OCI-LY1 (cell line): ENCODE data around the gene SRD5A1.

Source experiments
- H2AFZ ChIP-seq: fragments of 200-600 bp; sonication (generic), shearing (Covaris generic); 2 replicates; pipeline ENCODE4 v1.6.0; 2014; ENCODE audit warnings: antibody characterized with exemption, mild to moderate bottlenecking, low read length
- H3F3A ChIP-seq: fragments of 200-600 bp; sonication (generic), shearing (Covaris generic); 2 replicates; pipeline ENCODE4 v1.6.0; 2014; ENCODE audit warnings: mild to moderate bottlenecking, antibody characterized with exemption, low read length, moderate library complexity; ENCODE audit not compliant: insufficient read depth
- H3K27ac ChIP-seq: fragments of 200-600 bp; sonication (generic); 2 replicates; pipeline ENCODE4 v1.5.1; 2014; ENCODE audit warnings: low read length, mixed run types, mild to moderate bottlenecking, low read depth; ENCODE audit not compliant: poor library complexity, severe bottlenecking
- H3K27me3 ChIP-seq: fragments of 200-600 bp; sonication (generic); 2 replicates; pipeline ENCODE4 v1.6.0; 2014; ENCODE audit warnings: antibody characterized with exemption, mild to moderate bottlenecking, low read length, moderate library complexity; ENCODE audit not compliant: insufficient read depth
- H3K36me3 ChIP-seq: fragments of 200-600 bp; sonication (generic); 2 replicates; pipeline ENCODE4 v1.6.1; 2014; ENCODE audit warnings: mild to moderate bottlenecking, antibody characterized with exemption, low read length, moderate library complexity, mixed read lengths; ENCODE audit not compliant: insufficient read depth
- H3K4me1 ChIP-seq: fragments of 200-600 bp; sonication (generic); 2 replicates; pipeline ENCODE4 v1.5.1; 2014; ENCODE audit warnings: mild to moderate bottlenecking, low read length, moderate library complexity; ENCODE audit not compliant: insufficient read depth, severe bottlenecking
- H3K4me2 ChIP-seq: fragments of 200-600 bp; sonication (generic), shearing (Covaris generic); 2 replicates; pipeline ENCODE4 v1.6.1; 2014; ENCODE audit warnings: low read length
- H3K4me3 ChIP-seq: fragments of 200-600 bp; sonication (generic); 2 replicates; pipeline ENCODE4 v1.5.1; 2014; ENCODE audit warnings: low read length, low read depth, mild to moderate bottlenecking, mixed read lengths; ENCODE audit not compliant: poor library complexity, severe bottlenecking
- H3K79me2 ChIP-seq: fragments of 200-600 bp; shearing (Covaris generic); 2 replicates; pipeline ENCODE4 v1.6.1; 2016; ENCODE audit warnings: mixed run types, low read length, mixed read lengths; ENCODE audit not compliant: insufficient read depth
- H3K9ac ChIP-seq: fragments of 200-600 bp; sonication (generic), shearing (Covaris generic); 2 replicates; pipeline ENCODE4 v1.6.1; 2014; ENCODE audit warnings: mild to moderate bottlenecking, low read length, mixed read lengths
- H3K9me2 ChIP-seq: fragments of 200-600 bp; sonication (generic), shearing (Covaris generic); 2 replicates; pipeline ENCODE4 v1.6.1; 2014; ENCODE audit warnings: low read depth, mild to moderate bottlenecking, low read length, mixed read lengths
- H3K9me3 ChIP-seq: fragments of 200-600 bp; shearing (Covaris generic); 2 replicates; pipeline ENCODE4 v1.6.1; 2014; ENCODE audit warnings: low read length, mixed read lengths
- H4K20me1 ChIP-seq: fragments of 200-600 bp; sonication (generic), shearing (Covaris generic); 2 replicates; pipeline ENCODE4 v1.6.0; 2016; ENCODE audit warnings: mild to moderate bottlenecking, low read length; ENCODE audit not compliant: insufficient read depth
- CTCF ChIP-seq: fragments of 200-600 bp; sonication (generic), shearing (Covaris generic); IDR thresholded peaks from 2 replicates; pipeline ENCODE4 v1.5.1; 2017; ENCODE audit warnings: mild to moderate bottlenecking, antibody characterized with exemption, low read length, moderate library complexity, mixed read lengths
- EZH2 ChIP-seq: fragments of 200-600 bp; sonication (generic), shearing (Covaris generic); IDR thresholded peaks from 2 replicates; pipeline ENCODE4 v1.8.0; 2017; ENCODE audit warnings: borderline replicate concordance, mixed run types, mild to moderate bottlenecking, antibody characterized with exemption, low read length, moderate library complexity, mixed read lengths

SRD5A1 gene

GRCh38 chr5:6659941-6660684 lies 26.9 kb downstream of the SRD5A1 start:
- peak overlapping the region; percentile 57 for H3K9ac ChIP-seq
- H3K4me3 ChIP-seq, result peak overlapping the region; percentile 51
- H4K20me1 ChIP-seq, result no peaks in the 10 kb centered on the region
- peaks cover 42% of the 10 kb centered on the region for H3K36me3 ChIP-seq
- TF ChIP-seq CTCF (no peak), EZH2 (no peak)
- H3K9me3 ChIP-seq, result peaks cover 8% of the 10 kb centered on the region; the same call in 1 of the 2 replicates
- H3K4me2 ChIP-seq, result peak overlapping the region; percentile 75
- H3K79me2 ChIP-seq, result no peaks in the 10 kb centered on the region
- H2AFZ ChIP-seq, result no peak overlapping the region
- H3K27me3 ChIP-seq, result no peaks in the 10 kb centered on the region
- H3K9me2 ChIP-seq, result no peaks in the 10 kb centered on the region
- peaks cover 33% of the 10 kb centered on the region for H3K4me1 ChIP-seq
- H3F3A ChIP-seq, result no peaks in the 10 kb centered on the region
- H3K27ac ChIP-seq, result peak overlapping the region; percentile 98

GRCh38 chr5:6660688-6661087 lies 27.4 kb downstream of the SRD5A1 start:
- Histone ChIP-seq H4K20me1 (no peaks in the 10 kb centered on the region), H3K36me3 (peaks cover 36% of the 10 kb centered on the region), H3K4me1 (peaks cover 39% of the 10 kb centered on the region), H2AFZ (peak overlapping the region; percentile 78; the same call in 1 of the 2 replicates), H3K27me3 (no peaks in the 10 kb centered on the region), H3F3A (no peaks in the 10 kb centered on the region), H3K9me2 (no peaks in the 10 kb centered on the region), H3K9ac (peak overlapping the region; percentile 57; the same call in 1 of the 2 replicates), H3K4me3 (peak overlapping the region; percentile 51), H3K9me3 (peaks cover 8% of the 10 kb centered on the region; the same call in 1 of the 2 replicates), H3K27ac (peak overlapping the region; percentile 98), H3K4me2 (peak overlapping the region; percentile 75), H3K79me2 (no peaks in the 10 kb centered on the region)
- TF ChIP-seq EZH2, result no peak
- no peak for TF ChIP-seq CTCF

GRCh38 chr5:6666762-6667161 lies 33.5 kb downstream of the SRD5A1 start:
- Histone ChIP-seq H3K9me2 (no peaks in the 10 kb centered on the region), H4K20me1 (no peaks in the 10 kb centered on the region), H3K9me3 (no peaks in the 10 kb centered on the region), H3K36me3 (peaks cover 27% of the 10 kb centered on the region), H3K27me3 (no peaks in the 10 kb centered on the region), H3K27ac (no peak overlapping the region), H3K4me1 (peaks cover 14% of the 10 kb centered on the region), H3F3A (no peaks in the 10 kb centered on the region), H3K4me2 (no peak overlapping the region), H3K9ac (no peak overlapping the region), H3K79me2 (no peaks in the 10 kb centered on the region), H3K4me3 (no peak overlapping the region), H2AFZ (no peak overlapping the region)
- no peak for TF ChIP-seq EZH2
- no peak for TF ChIP-seq CTCF
